ENCODE measurements around the gene ZNF346.

DNA sequence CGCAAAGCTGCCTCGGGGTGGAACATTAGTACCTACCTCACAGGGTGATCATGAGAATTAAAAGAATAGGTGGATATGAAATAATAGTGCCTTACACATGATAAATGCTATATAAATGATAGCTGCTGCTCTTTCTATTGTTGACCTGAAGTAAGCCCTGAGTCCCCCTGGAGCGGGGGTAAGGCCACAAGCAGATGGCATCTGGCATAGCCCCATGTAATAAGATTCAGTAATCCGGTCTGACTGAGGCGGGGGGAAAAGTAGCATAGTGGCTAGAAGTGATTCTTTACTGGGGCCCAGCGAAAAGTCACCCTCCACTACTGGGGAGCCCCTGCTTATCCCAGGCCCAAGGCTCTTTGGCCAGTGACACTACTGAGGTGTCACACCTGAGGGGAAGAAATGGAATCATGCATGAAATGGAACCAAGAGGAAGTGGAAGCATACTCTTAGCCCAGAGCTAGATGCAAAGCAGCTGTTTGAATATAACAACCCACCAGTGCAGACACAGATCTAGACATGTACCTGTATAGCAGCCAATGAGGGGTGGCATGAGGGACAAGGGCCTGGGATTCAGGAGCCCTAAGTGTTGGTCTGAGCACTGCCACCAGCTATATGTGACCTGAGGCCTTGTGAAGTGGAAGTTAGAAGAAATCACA lies 48.2 kb downstream of the ZNF346 start:
- TF ChIP-seq, protein P1, sequence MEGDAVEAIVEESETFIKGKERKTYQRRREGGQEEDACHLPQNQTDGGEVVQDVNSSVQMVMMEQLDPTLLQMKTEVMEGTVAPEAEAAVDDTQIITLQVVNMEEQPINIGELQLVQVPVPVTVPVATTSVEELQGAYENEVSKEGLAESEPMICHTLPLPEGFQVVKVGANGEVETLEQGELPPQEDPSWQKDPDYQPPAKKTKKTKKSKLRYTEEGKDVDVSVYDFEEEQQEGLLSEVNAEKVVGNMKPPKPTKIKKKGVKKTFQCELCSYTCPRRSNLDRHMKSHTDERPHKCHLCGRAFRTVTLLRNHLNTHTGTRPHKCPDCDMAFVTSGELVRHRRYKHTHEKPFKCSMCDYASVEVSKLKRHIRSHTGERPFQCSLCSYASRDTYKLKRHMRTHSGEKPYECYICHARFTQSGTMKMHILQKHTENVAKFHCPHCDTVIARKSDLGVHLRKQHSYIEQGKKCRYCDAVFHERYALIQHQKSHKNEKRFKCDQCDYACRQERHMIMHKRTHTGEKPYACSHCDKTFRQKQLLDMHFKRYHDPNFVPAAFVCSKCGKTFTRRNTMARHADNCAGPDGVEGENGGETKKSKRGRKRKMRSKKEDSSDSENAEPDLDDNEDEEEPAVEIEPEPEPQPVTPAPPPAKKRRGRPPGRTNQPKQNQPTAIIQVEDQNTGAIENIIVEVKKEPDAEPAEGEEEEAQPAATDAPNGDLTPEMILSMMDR (conservative IDR thresholded peaks at IDR 0.05; ENCODE audit: low read length), result no peak
- no peak for TF ChIP-seq EZH2phosphoT487 (IDR thresholded peaks at IDR 0.05; ENCODE audit: borderline replicate concordance, low read depth, low read length)
